CD4-positive, CD25-positive, alpha-beta regulatory T cell (primary cell): ENCODE results near the gene HSDL1. TPM values are rescaled to one million over a fixed set of nuclear protein-coding genes. Genes with fewer than 3 reads are reported as not detected.

Experiments
- ATAC-seq, 2 donors: fragments of 150-1000 bp; cut with Tn5 transposase; one replicate each; pipeline ENCODE4 v1.10.0; 2021; ENCODE audit warnings: low read depth in 2 of 2, moderate number of reproducible peaks in 2 of 2, moderate library complexity in 1 of 2
- DNase-seq, 3 donors: peaks; one replicate each; pipeline versions ENCODE4 v3.0.0 to v3.0.0-alpha.2; 2012 to 2022; ENCODE audit warnings: mixed read lengths in 1 of 3
- H3K27ac ChIP-seq: one replicate; pipeline ENCODE4 v1.7.0; 2013; ENCODE audit warnings: mild to moderate bottlenecking, low read length; ENCODE audit not compliant: insufficient read depth, poor library complexity, severe bottlenecking
- H3K27me3 ChIP-seq: one replicate; pipeline ENCODE4 v1.7.0; 2013; ENCODE audit warnings: low read length; ENCODE audit not compliant: control insufficient read depth, insufficient read depth
- H3K36me3 ChIP-seq: one replicate; pipeline ENCODE4 v1.7.0; 2013; ENCODE audit warnings: mild to moderate bottlenecking, low read length, moderate library complexity; ENCODE audit not compliant: control insufficient read depth, insufficient read depth
- H3K4me1 ChIP-seq: 2 replicates; pipeline ENCODE4 v1.7.0; 2013; ENCODE audit warnings: mild to moderate bottlenecking, low read length; ENCODE audit not compliant: insufficient read depth, control insufficient read depth, poor library complexity, severe bottlenecking
- H3K4me3 ChIP-seq: one replicate; pipeline ENCODE4 v1.7.0; 2013; ENCODE audit warnings: low read depth, mild to moderate bottlenecking, low read length, moderate library complexity
- H3K9me3 ChIP-seq, 2 experiments: 1 replicate in 1 of 2; 2 replicates in 1 of 2; pipeline ENCODE4 v1.7.0; 2013; ENCODE audit warnings: low read length in 2 of 2, mild to moderate bottlenecking in 1 of 2, moderate library complexity in 1 of 2; ENCODE audit not compliant: control insufficient read depth in 2 of 2
- H3K27ac Mint-ChIP-seq, 3 donors: one replicate each; pipeline ENCODE4 v1.8.0; 2020 to 2022; ENCODE audit warnings: mild to moderate bottlenecking in 3 of 3, mixed read lengths in 3 of 3, moderate library complexity in 2 of 3
- H3K27me3 Mint-ChIP-seq: one replicate; pipeline ENCODE4 v1.8.0; 2022; ENCODE audit warnings: mild to moderate bottlenecking, mixed read lengths
- H3K36me3 Mint-ChIP-seq: one replicate; pipeline ENCODE4 v1.8.0; 2020; ENCODE audit warnings: mixed read lengths
- H3K4me1 Mint-ChIP-seq, 4 donors: one replicate each; pipeline ENCODE4 v1.8.0; 2020 to 2022; ENCODE audit warnings: mixed read lengths in 4 of 4, mild to moderate bottlenecking in 1 of 4
- H3K4me3 Mint-ChIP-seq, 4 donors: one replicate each; pipeline ENCODE4 v1.8.0; 2020 to 2022; ENCODE audit warnings: mild to moderate bottlenecking in 4 of 4, mixed read lengths in 4 of 4, moderate library complexity in 3 of 4
- H3K9me3 Mint-ChIP-seq, 7 donors: one replicate each; pipeline ENCODE4 v1.8.0; 2020 to 2022; ENCODE audit warnings: mixed read lengths in 7 of 7, mild to moderate bottlenecking in 3 of 7, moderate library complexity in 2 of 7
- polyA plus RNA-seq, 4 donors: library from polyadenylated mRNA; unstranded; fragments of 300-500 nt; fragmentation: Illumina TruSeq; gene quantifications; one replicate each; pipeline ENCODE4 v1.2.3, GENCODE V29; 2021
- total RNA-seq: library from RNA; stranded (reverse); gene quantifications from one replicate; pipeline ENCODE4 v1.2.3, GENCODE V29; 2022

The HSDL1 gene
- total and polyA plus RNA-seq, 5 donors from 2014 or later = 6.8 to 17.3 (median 9.9) TPM

DNA sequence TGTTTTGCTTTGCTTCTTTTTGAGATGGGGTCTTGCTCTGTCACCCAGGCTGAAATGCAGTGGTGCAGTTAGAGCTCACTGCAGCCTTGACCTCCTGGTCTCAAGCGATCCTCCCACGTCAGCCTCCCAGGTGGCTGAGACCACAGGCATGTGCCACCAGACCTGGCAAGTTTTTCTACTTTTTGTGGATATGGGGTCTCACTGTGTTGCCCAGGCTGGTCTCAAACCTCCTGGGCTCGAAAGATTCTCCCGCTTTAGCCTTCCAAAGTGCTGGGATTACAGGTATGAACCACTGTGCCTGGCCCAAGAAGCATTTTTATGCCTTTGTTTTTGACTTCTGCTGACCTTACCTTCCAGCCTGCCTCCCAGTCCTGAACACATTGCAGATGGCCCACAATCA is 10.2 kb upstream of the HSDL1 start:
- no peak overlapping the region for H3K4me3 Mint-ChIP-seq
- Histone ChIP-seq H3K4me1 (no peaks in the 10 kb centered on the region), H3K4me3 (no peak overlapping the region), H3K9me3 (no peaks in the 10 kb centered on the region), H3K27me3 (peaks cover 3% of the 10 kb centered on the region), H3K36me3 (no peaks in the 10 kb centered on the region), H3K27ac (no peak overlapping the region)
- H3K36me3 Mint-ChIP-seq = no peaks in the 10 kb centered on the region
- H3K9me3 Mint-ChIP-seq = peaks cover 0 to 1% (median 0%) of the 10 kb centered on the region in 7 donors
- peaks cover 48% of the 10 kb centered on the region for H3K27me3 Mint-ChIP-seq
- no peak for ATAC-seq
- H3K27ac Mint-ChIP-seq = peak overlapping the region in 1 of 3 donors; percentile 33
- no peaks in the 10 kb centered on the region for H3K4me1 Mint-ChIP-seq
- DNase-seq = no peak

GRCh38 chr16:84153660-84154214 is 8.8 kb upstream of the HSDL1 start:
- ATAC-seq (no peak), DNase-seq (no peak)
- Mint-ChIP-seq H3K9me3 (peaks cover 0 to 1% (median 0%) of the 10 kb centered on the region in 7 donors), H3K4me3 (no peak overlapping the region), H3K27me3 (peaks cover 46% of the 10 kb centered on the region), H3K36me3 (no peaks in the 10 kb centered on the region), H3K27ac (no peak overlapping the region), H3K4me1 (no peaks in the 10 kb centered on the region)
- Histone ChIP-seq H3K4me3 (no peak overlapping the region), H3K27me3 (peaks cover 3% of the 10 kb centered on the region), H3K4me1 (no peaks in the 10 kb centered on the region), H3K36me3 (no peaks in the 10 kb centered on the region), H3K9me3 (no peaks in the 10 kb centered on the region), H3K27ac (no peak overlapping the region)

DNA sequence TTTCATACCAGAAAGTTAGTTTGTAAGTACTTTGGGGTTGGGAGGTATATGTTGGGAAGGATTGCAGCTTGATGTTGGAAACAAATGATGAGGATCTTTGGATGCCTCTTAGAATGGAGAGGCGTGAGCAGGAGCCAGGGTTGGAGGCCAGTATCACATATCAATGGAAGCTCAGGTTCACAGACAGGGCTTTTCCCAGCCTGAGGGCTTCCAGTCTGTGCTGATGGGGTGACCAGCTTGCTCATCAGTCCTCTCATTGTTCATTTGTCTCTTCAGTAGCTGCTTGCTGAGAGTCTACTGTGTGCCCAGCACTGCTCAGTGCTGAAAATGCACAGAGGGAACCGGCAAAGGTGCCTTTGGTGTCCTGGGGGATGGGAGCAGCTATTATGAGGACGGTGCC is 5.9 kb upstream of the HSDL1 start:
- Mint-ChIP-seq H3K27me3 (peaks cover 43% of the 10 kb centered on the region), H3K36me3 (no peaks in the 10 kb centered on the region), H3K9me3 (peaks cover 0 to 1% (median 0%) of the 10 kb centered on the region in 7 donors), H3K4me1 (peaks cover 0 to 3% (median 0%) of the 10 kb centered on the region in 4 donors), H3K4me3 (no peak overlapping the region), H3K27ac (no peak overlapping the region)
- ATAC-seq (no peak), DNase-seq (no peak)
- Histone ChIP-seq H3K4me3 (no peak overlapping the region), H3K9me3 (no peaks in the 10 kb centered on the region), H3K4me1 (no peaks in the 10 kb centered on the region), H3K36me3 (no peaks in the 10 kb centered on the region), H3K27me3 (peaks cover 8% of the 10 kb centered on the region), H3K27ac (no peak overlapping the region)

GRCh38 chr16:84144209-84144858 is 643 bp downstream of the HSDL1 start:
- ATAC-seq (peak in 1 of 2 donors; percentile 24), DNase-seq (peak; percentile 39 to 56 (median 52))
- H3K9me3 Mint-ChIP-seq = no peaks in the 10 kb centered on the region
- H3K4me3 Mint-ChIP-seq = peak overlapping the region; percentile 84 to 97 (median 94)
- peaks cover 0 to 32% (median 16%) of the 10 kb centered on the region in 4 donors for H3K4me1 Mint-ChIP-seq
- peaks cover 15% of the 10 kb centered on the region for H3K27me3 Mint-ChIP-seq
- no peaks in the 10 kb centered on the region for H3K36me3 Mint-ChIP-seq
- H3K27ac Mint-ChIP-seq = peak overlapping the region; percentile 52 to 85 (median 79)
- peaks cover 5% of the 10 kb centered on the region for H3K27me3 ChIP-seq
- H3K4me1 ChIP-seq = peaks cover 17% of the 10 kb centered on the region
- H3K36me3 ChIP-seq = no peaks in the 10 kb centered on the region
- H3K4me3 ChIP-seq = peak overlapping the region; percentile 65
- H3K9me3 ChIP-seq = no peaks in the 10 kb centered on the region
- peak overlapping the region; percentile 71 for H3K27ac ChIP-seq

- H3K4me1 Mint-ChIP-seq = peaks cover 2 to 37% (median 18%) of the 10 kb centered on the region in 4 donors
- peak overlapping the region; percentile 65 for H3K4me3 ChIP-seq
Measured at GRCh38 chr16:84143784-84144199, 1.2 kb downstream of the HSDL1 start.

DNA sequence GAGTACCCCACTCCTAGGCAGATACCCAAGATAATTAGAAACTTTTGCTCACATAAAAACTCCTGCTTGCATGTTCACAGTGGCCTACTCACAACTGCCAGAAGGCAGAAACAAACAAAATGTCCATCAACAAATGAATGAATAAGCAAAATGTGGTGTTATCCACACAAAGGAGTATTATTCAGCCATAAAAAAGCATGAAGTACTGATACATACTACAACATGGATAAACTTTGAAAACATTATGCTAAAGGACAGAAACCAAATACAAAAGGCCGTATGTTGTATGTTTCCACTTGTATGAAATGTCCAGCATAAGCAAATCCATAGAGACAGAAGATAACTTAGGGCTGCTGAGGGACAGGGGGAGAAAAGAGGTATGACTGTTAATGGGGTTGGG is 1.9 kb downstream of the HSDL1 start:
- H3K4me1 Mint-ChIP-seq = peaks cover 4 to 40% (median 20%) of the 10 kb centered on the region in 4 donors
- Histone ChIP-seq H3K27ac (no peak overlapping the region), H3K9me3 (no peaks in the 10 kb centered on the region), H3K27me3 (peaks cover 5% of the 10 kb centered on the region), H3K4me1 (peaks cover 17% of the 10 kb centered on the region), H3K4me3 (no peak overlapping the region), H3K36me3 (no peaks in the 10 kb centered on the region)
- ATAC-seq (no peak), DNase-seq (no peak)
- no peak overlapping the region for H3K27ac Mint-ChIP-seq
- H3K4me3 Mint-ChIP-seq = peak overlapping the region; percentile 58 to 91 (median 60)
- peaks cover 9% of the 10 kb centered on the region for H3K27me3 Mint-ChIP-seq
- H3K9me3 Mint-ChIP-seq = no peaks in the 10 kb centered on the region
- H3K36me3 Mint-ChIP-seq = no peaks in the 10 kb centered on the region

More at GRCh38 chr16:84143784-84144199, 1.2 kb downstream of the HSDL1 start:
- Histone ChIP-seq H3K36me3 (no peaks in the 10 kb centered on the region), H3K4me1 (peaks cover 17% of the 10 kb centered on the region), H3K27ac (no peak overlapping the region), H3K27me3 (peaks cover 5% of the 10 kb centered on the region), H3K9me3 (no peaks in the 10 kb centered on the region)
- no peaks in the 10 kb centered on the region for H3K36me3 Mint-ChIP-seq
- peak overlapping the region; percentile 84 to 97 (median 94) for H3K4me3 Mint-ChIP-seq
- peaks cover 15% of the 10 kb centered on the region for H3K27me3 Mint-ChIP-seq
- peak overlapping the region; percentile 52 to 85 (median 79) for H3K27ac Mint-ChIP-seq
- H3K9me3 Mint-ChIP-seq = no peaks in the 10 kb centered on the region
- ATAC-seq (no peak), DNase-seq (peak in 1 of 3 donors; percentile 27)

DNA sequence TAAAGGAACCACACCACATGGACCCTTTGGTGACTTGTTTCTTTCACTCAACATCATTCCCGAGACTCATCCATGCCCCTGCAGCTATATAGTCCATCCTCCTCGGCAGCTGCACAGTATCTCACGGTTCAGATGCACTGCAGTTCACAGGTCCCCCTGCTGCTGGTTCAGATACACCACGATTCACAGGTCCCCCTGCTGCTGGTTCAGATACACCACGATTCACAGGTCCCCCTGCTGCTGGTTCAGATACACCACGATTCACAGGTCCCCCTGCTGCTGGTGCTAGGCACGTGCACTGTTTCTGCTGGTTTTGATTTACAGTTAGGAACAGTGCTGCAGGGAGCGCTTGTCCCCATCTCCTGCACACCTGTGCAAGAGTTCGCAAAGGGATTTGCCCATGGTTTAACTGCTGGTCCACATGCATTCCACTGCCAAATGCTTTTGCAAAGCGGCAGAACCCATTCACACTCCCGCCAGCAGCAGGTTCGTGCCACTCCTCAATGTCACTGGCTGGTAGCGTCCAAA is 3.8 kb downstream of the HSDL1 start:
- Mint-ChIP-seq H3K36me3 (no peaks in the 10 kb centered on the region), H3K27me3 (no peaks in the 10 kb centered on the region), H3K4me3 (no peak overlapping the region), H3K4me1 (peaks cover 4 to 41% (median 20%) of the 10 kb centered on the region in 4 donors), H3K27ac (peak overlapping the region in 1 of 3 donors; percentile 38), H3K9me3 (no peaks in the 10 kb centered on the region)
- H3K36me3 ChIP-seq = no peaks in the 10 kb centered on the region
- H3K9me3 ChIP-seq = no peaks in the 10 kb centered on the region
- no peak for ATAC-seq
- peaks cover 17% of the 10 kb centered on the region for H3K4me1 ChIP-seq
- H3K27ac ChIP-seq = no peak overlapping the region
- H3K27me3 ChIP-seq = peaks cover 3% of the 10 kb centered on the region
- no peak overlapping the region for H3K4me3 ChIP-seq
- DNase-seq = peak in 2 of 3 donors; percentile 11 to 26
